ENCODE results near the gene RAD18. TPM values are rescaled to one million over a fixed set of nuclear protein-coding genes. Genes with fewer than 3 reads are reported as not detected.

The RAD18 gene
- total RNA-seq, 8 experiments from 2014 or later: 3.7 to 21.6 (median 7.0) TPM

DNA sequence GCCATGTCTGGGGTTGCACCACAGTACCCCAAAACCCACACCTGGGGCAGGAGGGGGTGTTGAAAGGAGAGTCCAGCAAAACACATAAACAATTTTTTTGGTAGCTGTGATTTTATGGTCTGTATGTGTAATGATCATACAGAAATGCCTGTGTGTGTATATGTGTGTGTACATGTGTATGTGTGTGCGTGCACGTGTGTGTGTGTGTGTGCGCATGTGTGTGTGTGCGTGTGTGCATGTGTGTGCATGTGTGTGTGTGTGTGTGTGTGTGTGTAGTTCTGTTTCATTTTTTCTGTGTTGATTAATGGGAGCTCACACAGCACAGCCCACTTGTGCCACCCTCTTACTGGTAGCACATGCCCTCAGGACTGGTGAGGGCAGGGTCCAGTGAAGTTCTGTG, 97.6 kb downstream of the RAD18 start:
- Histone ChIP-seq H3K4me1 (replicated peaks in 1 of 2) (peaks cover 0 to 4% of the 10 kb centered on the region in 2 donors), H3K27ac (no peak overlapping the region), H3K4me3 (no peak overlapping the region)
- in situ Hi-C loops (cut with MboI; ENCODE audit: low pct_unique_long_range_greater_than_20kb in 2 of 9, low sequenced_read_pairs in 9 of 9, unreplicated experiment in 9 of 9): no loop called here
- no peak for ATAC-seq (replicated peaks in 6 of 8)
- 75 to 100% (median 80%) methylated on average over 1 to 4 of the region's 4 CpGs; no CpG with 5 or more reads in 6 of the 10 experiments for WGBS, 10 experiments

DNA sequence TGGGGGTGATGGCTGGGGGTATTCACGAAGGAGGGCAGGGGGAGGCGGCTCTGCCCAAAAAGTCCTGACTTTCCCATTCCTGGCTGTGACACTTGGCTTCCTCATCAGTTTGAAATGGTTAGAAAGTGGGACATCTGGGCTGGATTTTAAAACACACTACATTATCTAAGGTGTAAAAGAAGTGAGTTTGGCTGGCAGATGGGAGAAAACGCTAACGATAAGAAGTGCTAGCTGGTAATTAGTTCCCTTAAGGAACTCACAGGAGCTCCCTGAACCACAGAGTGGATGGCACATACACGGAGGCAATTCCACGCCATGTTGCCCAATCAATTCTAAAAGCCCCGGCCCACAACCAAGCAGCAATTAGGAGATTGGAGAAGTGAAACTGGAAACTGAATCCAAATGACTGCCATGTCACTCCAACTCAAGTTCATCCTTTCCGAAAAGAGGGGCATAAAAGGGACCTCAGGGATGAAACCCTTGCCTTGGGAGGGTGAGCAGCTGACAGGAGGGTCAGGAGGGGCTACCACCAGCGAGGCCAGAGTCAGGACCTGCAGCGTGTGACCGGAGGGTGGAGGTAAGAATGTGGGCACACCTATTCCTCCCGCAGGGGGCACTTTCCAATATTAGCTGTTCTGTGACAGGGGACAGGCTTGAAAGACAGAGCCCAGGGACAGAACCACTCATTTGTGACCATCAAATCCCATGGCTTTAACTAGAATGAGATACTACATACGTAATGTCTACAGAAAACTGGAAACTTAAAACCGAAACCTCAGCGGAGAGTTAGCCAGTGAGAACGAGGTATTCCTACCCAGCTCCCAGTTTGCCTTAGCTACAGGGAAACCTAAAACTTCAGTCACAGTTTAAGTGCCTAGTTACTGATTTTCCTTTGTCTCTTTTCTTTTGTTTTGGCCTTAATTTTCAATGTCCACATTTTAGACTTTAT, 98.6 kb downstream of the RAD18 start:
- H3K4me1 ChIP-seq (replicated peaks in 1 of 2): peaks cover 0 to 4% of the 10 kb centered on the region in 2 donors
- H3K4me3 ChIP-seq: no peak overlapping the region
- no peak for ATAC-seq (replicated peaks in 6 of 8)
- in situ Hi-C loops (cut with MboI; ENCODE audit: low pct_unique_long_range_greater_than_20kb in 2 of 9, low sequenced_read_pairs in 9 of 9, unreplicated experiment in 9 of 9): no loop called here
- 74 to 100% (median 95%) methylated on average over 2 to 8 of the region's 16 CpGs; no CpG with 5 or more reads in 1 of the 10 experiments for WGBS, 10 experiments
- H3K27ac ChIP-seq: no peak overlapping the region

DNA sequence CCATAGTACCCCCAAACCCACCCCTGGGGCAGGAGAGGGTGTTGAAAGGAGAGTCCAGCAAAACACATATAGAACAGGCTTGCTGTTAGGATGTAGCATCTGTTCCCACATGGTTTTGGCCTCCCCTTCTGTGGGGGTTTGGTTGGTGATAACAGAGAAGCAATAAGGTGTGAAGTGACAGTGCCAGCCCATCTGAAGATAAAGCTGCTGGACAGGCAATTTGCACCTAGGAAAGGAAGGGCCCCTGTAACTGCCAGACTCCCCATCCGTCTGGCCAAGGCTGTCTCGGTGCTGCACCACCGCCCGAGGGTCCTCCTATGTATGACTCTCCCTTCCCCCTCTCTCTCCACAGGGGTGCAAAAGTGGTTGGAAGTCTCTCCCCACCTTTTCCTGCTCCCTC, 99.4 kb downstream of the RAD18 start:
- H3K4me1 ChIP-seq (replicated peaks in 1 of 2): no peaks in the 10 kb centered on the region
- in situ Hi-C loops (cut with MboI; ENCODE audit: low pct_unique_long_range_greater_than_20kb in 2 of 9, low sequenced_read_pairs in 9 of 9, unreplicated experiment in 9 of 9): no loop called here
- no peak for ATAC-seq (replicated peaks in 6 of 8)
- H3K27ac ChIP-seq: no peak overlapping the region
- WGBS, 10 experiments: 92% methylated on average over 4 of the region's 4 CpGs; no CpG with 5 or more reads in 9 of the 10 experiments
- H3K4me3 ChIP-seq: no peak overlapping the region

DNA sequence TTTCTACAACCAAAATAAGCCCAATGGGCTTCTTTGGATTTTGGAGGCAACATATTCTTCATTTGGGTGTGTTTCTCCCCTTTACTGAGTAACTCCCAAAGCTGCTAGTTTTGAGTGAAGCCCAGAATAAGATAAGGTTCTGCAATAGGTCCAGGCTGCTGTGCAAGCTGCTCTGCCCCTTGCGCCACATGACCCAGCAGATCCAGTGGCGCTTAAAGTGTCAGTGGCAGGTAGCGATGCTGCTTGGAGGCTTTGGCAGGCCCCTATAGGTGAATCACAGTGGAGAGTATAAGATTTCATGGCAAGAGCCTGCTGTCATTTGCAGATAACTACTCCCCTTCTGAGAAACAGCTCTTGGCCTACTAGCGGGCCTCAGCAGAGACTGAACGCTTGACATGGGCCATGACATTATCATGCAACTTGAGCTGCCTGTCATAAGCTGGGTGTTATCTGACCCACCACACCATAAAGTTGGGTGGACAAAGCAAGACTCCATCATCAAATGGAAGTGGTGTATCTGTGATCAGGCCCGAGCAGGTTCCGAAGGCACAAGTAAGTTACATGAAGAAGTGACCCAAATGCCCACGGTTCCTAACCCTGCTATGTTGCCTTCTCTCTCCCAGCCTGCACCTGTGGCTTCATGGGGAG, 105.4 kb downstream of the RAD18 start:
- Histone ChIP-seq H3K4me1 (replicated peaks in 1 of 2) (no peaks in the 10 kb centered on the region), H3K27ac (no peak overlapping the region), H3K4me3 (no peak overlapping the region)
- WGBS, 10 experiments: 93 to 100% (median 98%) methylated on average over 1 to 6 of the region's 8 CpGs; no CpG with 5 or more reads in 4 of the 10 experiments
- in situ Hi-C loops (cut with MboI; ENCODE audit: low pct_unique_long_range_greater_than_20kb in 2 of 9, low sequenced_read_pairs in 9 of 9, unreplicated experiment in 9 of 9): no loop called here
- ATAC-seq (replicated peaks in 6 of 8): no peak

- 80 to 100% (median 100%) methylated on average over 1 of the region's 1 CpG; no CpG with 5 or more reads in 6 of the 10 experiments for WGBS, 10 experiments
- Histone ChIP-seq H3K27ac (no peak overlapping the region), H3K4me1 (replicated peaks in 1 of 2) (no peaks in the 10 kb centered on the region), H3K4me3 (no peak overlapping the region)
- in situ Hi-C loops (cut with MboI; ENCODE audit: low pct_unique_long_range_greater_than_20kb in 2 of 9, low sequenced_read_pairs in 9 of 9, unreplicated experiment in 9 of 9): no loop called here
- no peak for ATAC-seq (replicated peaks in 6 of 8)
Measured at GRCh38 chr3:8856721-8857120, 106.6 kb downstream of the RAD18 start.

- no peaks in the 10 kb centered on the region for H3K4me1 ChIP-seq (replicated peaks in 1 of 2)
- 90 to 100% (median 94%) methylated on average over 1 to 6 of the region's 10 CpGs; no CpG with 5 or more reads in 7 of the 10 experiments for WGBS, 10 experiments
- ATAC-seq (replicated peaks in 6 of 8): no peak
- no peak overlapping the region for H3K4me3 ChIP-seq
- H3K27ac ChIP-seq: no peak overlapping the region
- in situ Hi-C loops (cut with MboI; ENCODE audit: low pct_unique_long_range_greater_than_20kb in 2 of 9, low sequenced_read_pairs in 9 of 9, unreplicated experiment in 9 of 9): no loop called here
Measured at GRCh38 chr3:8856071-8856470, 107.2 kb downstream of the RAD18 start.

DNA sequence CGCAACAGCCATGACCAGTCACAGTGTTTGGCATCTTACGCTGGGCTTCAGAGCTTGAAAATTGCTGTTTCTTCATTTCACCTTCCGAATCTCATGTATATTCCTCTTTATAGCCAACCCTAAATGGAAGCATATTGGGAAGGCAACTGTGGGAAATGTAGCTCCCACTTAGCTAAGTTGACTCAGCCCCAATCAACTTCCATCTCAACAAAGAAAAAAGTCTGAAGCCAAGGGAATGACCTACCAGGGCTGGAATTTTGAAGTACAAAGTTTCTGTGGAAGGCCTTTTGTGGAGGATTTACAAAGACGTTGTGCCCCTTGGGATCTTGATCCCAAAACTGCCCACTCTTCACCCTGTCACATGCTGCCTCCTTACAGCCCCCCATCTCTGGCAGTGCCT, 108.6 kb downstream of the RAD18 start:
- no peaks in the 10 kb centered on the region for H3K4me1 ChIP-seq (replicated peaks in 1 of 2)
- in situ Hi-C loops (cut with MboI; ENCODE audit: low pct_unique_long_range_greater_than_20kb in 2 of 9, low sequenced_read_pairs in 9 of 9, unreplicated experiment in 9 of 9): no loop called here
- 40 to 100% (median 100%) methylated on average over 1 to 3 of the region's 4 CpGs; no CpG with 5 or more reads in 5 of the 10 experiments for whole genome bisulfite sequencing, 10 experiments
- no peak overlapping the region for H3K4me3 ChIP-seq
- H3K27ac ChIP-seq: no peak overlapping the region
- ATAC-seq (replicated peaks in 6 of 8): no peak

DNA sequence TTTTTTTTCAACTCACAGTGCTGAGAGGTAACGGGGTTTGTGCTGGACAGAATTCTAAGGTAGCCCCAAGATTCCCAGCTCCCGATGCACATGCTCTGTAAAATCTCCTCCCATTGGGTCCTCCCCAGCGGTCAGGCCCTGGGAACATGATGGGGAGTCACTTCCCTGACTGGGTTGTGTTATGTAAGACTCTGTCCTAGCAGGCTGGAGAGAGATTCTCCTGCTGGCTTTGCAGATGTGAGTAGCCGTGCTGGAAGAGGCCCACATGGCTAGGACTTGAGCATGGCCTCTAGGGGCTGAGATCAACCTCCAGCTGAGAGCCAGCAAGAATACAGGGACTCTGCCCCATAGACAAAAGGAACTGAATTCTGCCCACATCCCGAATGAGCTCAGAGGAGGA, 110.2 kb downstream of the RAD18 start:
- H3K4me3 ChIP-seq: no peak overlapping the region
- H3K4me1 ChIP-seq (replicated peaks in 1 of 2): no peaks in the 10 kb centered on the region
- H3K27ac ChIP-seq: no peak overlapping the region
- in situ Hi-C loops (cut with MboI; ENCODE audit: low pct_unique_long_range_greater_than_20kb in 2 of 9, low sequenced_read_pairs in 9 of 9, unreplicated experiment in 9 of 9): no loop called here
- WGBS, 10 experiments: 40 to 90% (median 82%) methylated on average over 1 to 3 of the region's 5 CpGs; no CpG with 5 or more reads in 4 of the 10 experiments
- no peak for ATAC-seq (replicated peaks in 6 of 8)

DNA sequence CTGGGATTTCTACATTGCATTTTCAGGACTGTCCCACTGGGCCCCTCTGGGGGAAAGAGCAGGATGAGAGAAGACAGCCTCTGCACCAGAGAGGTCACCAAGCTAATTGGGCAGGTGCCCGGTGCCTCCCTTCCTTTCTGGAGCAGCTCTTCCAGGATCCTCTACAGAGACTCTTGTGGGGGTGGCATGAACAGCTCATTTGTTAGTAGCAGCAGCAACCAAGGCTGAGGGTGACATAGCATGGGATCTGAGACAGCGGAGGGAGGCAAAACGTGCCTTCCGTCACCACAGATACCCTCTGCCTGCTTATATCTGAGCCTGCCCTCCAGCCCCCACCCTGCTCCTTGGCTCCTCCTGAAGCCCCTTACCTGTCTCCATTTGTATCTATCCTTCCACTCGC, 110.8 kb downstream of the RAD18 start:
- Histone ChIP-seq H3K4me3 (no peak overlapping the region), H3K27ac (no peak overlapping the region), H3K4me1 (replicated peaks in 1 of 2) (no peaks in the 10 kb centered on the region)
- in situ Hi-C loops (cut with MboI; ENCODE audit: low pct_unique_long_range_greater_than_20kb in 2 of 9, low sequenced_read_pairs in 9 of 9, unreplicated experiment in 9 of 9): no loop called here
- WGBS, 10 experiments: 90 to 100% (median 100%) methylated on average over 1 to 4 of the region's 5 CpGs; no CpG with 5 or more reads in 6 of the 10 experiments
- no peak for ATAC-seq (replicated peaks in 6 of 8)

DNA sequence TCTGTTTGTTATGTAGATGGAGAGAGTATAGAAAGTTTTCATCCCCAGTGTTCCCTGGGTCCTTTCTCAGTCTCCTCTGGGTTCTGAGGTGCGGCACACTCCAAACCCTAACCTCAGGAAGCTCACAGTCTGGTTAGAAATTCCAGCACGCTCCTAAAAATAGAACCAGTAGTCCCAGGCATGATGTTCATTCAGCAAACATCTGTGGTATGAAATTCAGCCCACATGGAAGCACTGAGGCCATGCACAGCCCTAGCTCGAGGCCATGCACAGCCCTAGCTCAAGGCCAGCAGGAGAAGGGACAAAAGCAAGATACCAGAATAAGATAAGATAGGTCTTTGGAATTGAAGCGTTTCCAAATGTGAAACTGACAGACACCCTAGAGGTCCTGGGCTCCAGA, 111.6 kb downstream of the RAD18 start:
- Histone ChIP-seq H3K27ac (no peak overlapping the region), H3K4me1 (replicated peaks in 1 of 2) (no peaks in the 10 kb centered on the region), H3K4me3 (no peak overlapping the region)
- in situ Hi-C loops (cut with MboI; ENCODE audit: low pct_unique_long_range_greater_than_20kb in 2 of 9, low sequenced_read_pairs in 9 of 9, unreplicated experiment in 9 of 9): no loop called here
- ATAC-seq (replicated peaks in 6 of 8): peak in 3 of 8 experiments; percentile 86 to 98 (median 95)
- 0 to 94% (median 70%) methylated on average over 2 to 3 of the region's 4 CpGs; no CpG with 5 or more reads in 5 of the 10 experiments for WGBS, 10 experiments

DNA sequence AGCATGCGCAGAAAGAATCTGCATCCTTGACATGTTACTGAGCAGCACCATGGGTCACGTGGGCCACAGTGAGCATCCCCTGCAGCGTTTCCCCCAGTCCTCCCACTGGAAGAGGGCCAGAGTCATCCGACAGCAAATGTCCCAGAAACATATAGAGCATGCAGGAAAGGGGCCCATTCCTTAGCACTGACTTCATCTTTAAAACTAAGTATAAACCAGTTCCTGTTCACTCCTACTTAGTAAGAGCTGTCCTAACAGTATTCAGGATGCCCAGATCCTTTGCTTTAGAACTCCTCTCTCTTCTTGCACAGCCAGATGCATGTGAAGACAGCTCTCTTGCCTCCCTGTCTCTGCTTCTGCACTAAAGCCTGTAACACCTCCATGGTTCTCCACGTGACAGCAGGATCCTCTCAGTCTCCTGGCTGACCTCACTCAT, 114.6 kb downstream of the RAD18 start:
- peak in 2 of 8 experiments; percentile 5 to 53 for ATAC-seq (replicated peaks in 6 of 8)
- H3K4me1 ChIP-seq (replicated peaks in 1 of 2): no peaks in the 10 kb centered on the region
- no peak overlapping the region for H3K4me3 ChIP-seq
- in situ Hi-C loops (cut with MboI; ENCODE audit: low pct_unique_long_range_greater_than_20kb in 2 of 9, low sequenced_read_pairs in 9 of 9, unreplicated experiment in 9 of 9): no loop called here
- no peak overlapping the region for H3K27ac ChIP-seq
- 14 to 100% (median 86%) methylated on average over 1 to 5 of the region's 5 CpGs; no CpG with 5 or more reads in 1 of the 10 experiments for WGBS, 10 experiments

GRCh38 chr3:8847317-8847716, 116.0 kb downstream of the RAD18 start:
- 84 to 100% (median 96%) methylated on average over 1 to 6 of the region's 7 CpGs; no CpG with 5 or more reads in 1 of the 10 experiments for WGBS, 10 experiments
- no peak for ATAC-seq (replicated peaks in 6 of 8)
- in situ Hi-C loops (cut with MboI; ENCODE audit: low pct_unique_long_range_greater_than_20kb in 2 of 9, low sequenced_read_pairs in 9 of 9, unreplicated experiment in 9 of 9): no loop called here
- Histone ChIP-seq H3K4me1 (replicated peaks in 1 of 2) (no peaks in the 10 kb centered on the region), H3K4me3 (no peak overlapping the region), H3K27ac (no peak overlapping the region)

GRCh38 chr3:8846176-8846575, 117.1 kb downstream of the RAD18 start:
- 38 to 100% (median 94%) methylated on average over 1 to 2 of the region's 2 CpGs; no CpG with 5 or more reads in 3 of the 10 experiments for WGBS, 10 experiments

More at GRCh38 chr3:8846176-8846575, 117.1 kb downstream of the RAD18 start:
- Histone ChIP-seq H3K4me3 (no peak overlapping the region), H3K4me1 (replicated peaks in 1 of 2) (no peaks in the 10 kb centered on the region), H3K27ac (no peak overlapping the region)
- in situ Hi-C loops (cut with MboI; ENCODE audit: low pct_unique_long_range_greater_than_20kb in 2 of 9, low sequenced_read_pairs in 9 of 9, unreplicated experiment in 9 of 9): no loop called here
- ATAC-seq (replicated peaks in 6 of 8): no peak
